ENCODE data around the gene FHDC1.

Gene FHDC1

GRCh38 chr4:152992466-152992865, 56.3 kb downstream of the FHDC1 start:
- no peak for TF ChIP-seq CTCF (IDR thresholded peaks at IDR 0.05; ENCODE audit: low read depth, low read length, missing control alignments)
- no peak for DNase-seq (ENCODE audit: extremely low read depth, low read depth)
- H3K4me3 ChIP-seq (replicated peaks; ENCODE audit: low read depth, low read length), result no peak overlapping the region

- H3K4me3 ChIP-seq (replicated peaks; ENCODE audit: low read depth, low read length), result no peak overlapping the region
- no peak for DNase-seq (ENCODE audit: extremely low read depth, low read depth)
- TF ChIP-seq CTCF (IDR thresholded peaks at IDR 0.05; ENCODE audit: low read depth, low read length, missing control alignments), result no peak
These were observed 57.9 kb downstream of the FHDC1 start for GRCh38 chr4:152994038-152994437.

GRCh38 chr4:152996111-152996571, 60.0 kb downstream of the FHDC1 start:
- TF ChIP-seq CTCF (IDR thresholded peaks at IDR 0.05; ENCODE audit: low read depth, low read length, missing control alignments), result no peak
- H3K4me3 ChIP-seq (replicated peaks; ENCODE audit: low read depth, low read length), result no peak overlapping the region
- DNase-seq (ENCODE audit: extremely low read depth, low read depth), result no peak

- TF ChIP-seq CTCF (IDR thresholded peaks at IDR 0.05; ENCODE audit: low read depth, low read length, missing control alignments), result no peak
- no peak for DNase-seq (ENCODE audit: extremely low read depth, low read depth)
- H3K4me3 ChIP-seq (replicated peaks; ENCODE audit: low read depth, low read length), result no peak overlapping the region
These were observed 60.5 kb downstream of the FHDC1 start for GRCh38 chr4:152996672-152997071.

- no peak for TF ChIP-seq CTCF (IDR thresholded peaks at IDR 0.05; ENCODE audit: low read depth, low read length, missing control alignments)
- H3K4me3 ChIP-seq (replicated peaks; ENCODE audit: low read depth, low read length), result no peak overlapping the region
- DNase-seq (ENCODE audit: extremely low read depth, low read depth), result no peak
These were observed 61.2 kb downstream of the FHDC1 start for GRCh38 chr4:152997288-152997687.

- no peak for TF ChIP-seq CTCF (IDR thresholded peaks at IDR 0.05; ENCODE audit: low read depth, low read length, missing control alignments)
- H3K4me3 ChIP-seq (replicated peaks; ENCODE audit: low read depth, low read length), result no peak overlapping the region
- DNase-seq (ENCODE audit: extremely low read depth, low read depth), result no peak
These were observed 61.8 kb downstream of the FHDC1 start for GRCh38 chr4:152997771-152998487.

GRCh38 chr4:152998861-152999260, 62.7 kb downstream of the FHDC1 start:
- TF ChIP-seq CTCF (IDR thresholded peaks at IDR 0.05; ENCODE audit: low read depth, low read length, missing control alignments), result no peak
- DNase-seq (ENCODE audit: extremely low read depth, low read depth), result no peak
- no peak overlapping the region for H3K4me3 ChIP-seq (replicated peaks; ENCODE audit: low read depth, low read length)

Measured in HFF-Myc (cell line).